Keratinocyte (primary cell): ENCODE results near the gene MAGI2. TPM values are rescaled to one million over a fixed set of nuclear protein-coding genes. Genes with fewer than 3 reads are reported as not detected.

Source experiments
- DNase-seq: peaks from one replicate; pipeline ENCODE4 v3.0.0-alpha.2; 2011; ENCODE audit warnings: low read depth, missing footprints, low spot score
- FAIRE-seq: peaks from 2 replicates; lab custom pipeline; 2011; peaks lifted over from hg19 to GRCh38; lab: Jason Lieb, UNC
- H2AFZ ChIP-seq: 2 replicates; pipeline ENCODE4 v1.6.0; 2012; ENCODE audit warnings: low read length, control low read depth, inconsistent platforms; ENCODE audit not compliant: control insufficient read depth
- H3K27ac ChIP-seq: 2 replicates; pipeline ENCODE4 v1.5.1; 2011; ENCODE audit warnings: low read length; ENCODE audit not compliant: control insufficient read depth, insufficient read depth
- H3K27me3 ChIP-seq: 3 replicates; pipeline ENCODE4 v1.6.0; 2011; ENCODE audit warnings: low read length; ENCODE audit not compliant: control insufficient read depth, insufficient read depth; ENCODE audit errors: extremely low read depth
- H3K36me3 ChIP-seq, 2 experiments: 2 replicates in 1 of 2; 3 replicates in 1 of 2; pipeline ENCODE4 v1.5.1; 2011; ENCODE audit warnings: low read length in 2 of 2, mild to moderate bottlenecking in 1 of 2; ENCODE audit not compliant: control insufficient read depth in 2 of 2, insufficient read depth in 2 of 2; ENCODE audit errors: extremely low read depth in 1 of 2
- H3K4me1 ChIP-seq: 3 replicates; pipeline ENCODE4 v1.5.1; 2011; ENCODE audit warnings: low read length; ENCODE audit not compliant: control insufficient read depth, insufficient read depth; ENCODE audit errors: extremely low read depth
- H3K4me2 ChIP-seq: 3 replicates; pipeline ENCODE4 v1.6.0; 2011; ENCODE audit warnings: low read depth, low read length; ENCODE audit not compliant: control insufficient read depth, insufficient read depth; ENCODE audit errors: extremely low read depth
- H3K4me3 ChIP-seq, 3 experiments: fragments of 200-600 bp in 1 of 3; sonication (generic) in 1 of 3; 2 replicates in 2 of 3; 3 replicates in 1 of 3; pipeline ENCODE4 v1.5.1; 2011 to 2016; ENCODE audit warnings: low read length in 3 of 3, mild to moderate bottlenecking in 3 of 3, control low read depth in 2 of 3, inconsistent platforms in 1 of 3, low read depth in 1 of 3, mixed read lengths in 1 of 3, mixed run types in 1 of 3, moderate library complexity in 1 of 3; ENCODE audit not compliant: control insufficient read depth in 2 of 3, insufficient read depth in 2 of 3; ENCODE audit errors: extremely low read depth in 1 of 3
- H3K79me2 ChIP-seq: 2 replicates; pipeline ENCODE4 v1.6.0; 2012; ENCODE audit warnings: low read length; ENCODE audit not compliant: control insufficient read depth, insufficient read depth
- H3K9ac ChIP-seq: 3 replicates; pipeline ENCODE4 v1.6.0; 2011; ENCODE audit warnings: low read length; ENCODE audit not compliant: control insufficient read depth, insufficient read depth; ENCODE audit errors: extremely low read depth
- H3K9me1 ChIP-seq: 3 replicates; pipeline ENCODE4 v1.6.0; 2011; ENCODE audit warnings: low read length; ENCODE audit not compliant: control insufficient read depth, insufficient read depth; ENCODE audit errors: extremely low read depth
- H3K9me3 ChIP-seq: 2 replicates; pipeline ENCODE4 v1.5.1; 2012; ENCODE audit warnings: low read depth, low read length; ENCODE audit not compliant: control insufficient read depth
- H4K20me1 ChIP-seq: 3 replicates; pipeline ENCODE4 v1.6.0; 2011; ENCODE audit warnings: low read length; ENCODE audit not compliant: control insufficient read depth, insufficient read depth; ENCODE audit errors: extremely low read depth
- EZH2 ChIP-seq: IDR thresholded peaks from one replicate; pipeline ENCODE4 v1.6.1; 2012; ENCODE audit warnings: inconsistent platforms, mild to moderate bottlenecking, low read length, moderate library complexity
- dilution Hi-C: fragments of 300-500 bp; cut with MboI; formaldehyde crosslinking; loops from one replicate; pipeline ENCODE4 v1.7.0; 2020; ENCODE audit warnings: low sequenced_read_pairs; ENCODE audit not compliant: extremely low pct_ligation_motif_present
- polyA plus RNA-seq, 5 experiments: library from polyadenylated mRNA; depleted of rRNA in 3 of 5; stranded (reverse) in 3 of 5; stranded (forward) in 1 of 5; unstranded in 1 of 5; fragments of >200 nt; gene quantifications; 1 replicate in 1 of 5; 2 replicates in 3 of 5; 3 replicates in 1 of 5; pipeline versions ENCODE4 v1.2.1 to v1.2.3, GENCODE V29; 2011 to 2012; ENCODE audit warnings: missing spikeins in 2 of 5, low read depth in 1 of 5, low replicate concordance in 1 of 5
- TF ChIP-seq, protein P1 (sequence below), 3 experiments: IDR thresholded peaks in 1 of 3; conservative IDR thresholded peaks in 1 of 3; optimal IDR thresholded peaks in 1 of 3; 2 replicates in 2 of 3; 3 replicates in 1 of 3; pipeline versions ENCODE3 to v1.5.1; 2011; ENCODE audit warnings: low read length in 3 of 3, mild to moderate bottlenecking in 3 of 3, moderate library complexity in 2 of 3, control low read depth in 1 of 3, inconsistent platforms in 1 of 3; ENCODE audit not compliant: insufficient read depth in 2 of 3; ENCODE audit errors: extremely low read depth in 1 of 3

The MAGI2 gene
- polyA plus RNA-seq, 1 donor (not counting 4 experiments of a cell fraction or from before 2014, with no cell fraction given): 0.07 TPM

DNA sequence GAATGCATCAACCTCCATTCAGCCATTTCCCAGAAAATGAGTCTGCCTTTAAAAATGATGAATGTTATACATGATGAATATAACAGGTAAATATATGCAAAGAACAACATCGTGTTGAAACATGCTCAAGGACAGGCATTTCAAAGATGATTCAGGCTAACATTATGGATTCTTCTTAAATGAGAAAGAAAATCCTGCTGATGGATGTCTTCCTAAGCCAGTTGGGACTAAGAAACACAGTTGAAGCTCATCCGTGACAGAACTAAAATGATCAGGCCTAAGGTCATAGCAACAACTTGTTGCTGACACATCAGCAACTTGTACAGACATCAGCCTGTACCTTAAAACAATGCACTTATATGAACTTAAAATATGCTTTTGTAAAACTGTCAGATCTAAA lies 267.9 kb downstream of the MAGI2 start:
- Histone ChIP-seq H3K4me3 (no peak overlapping the region), H3K4me2 (peak overlapping the region; percentile 42), H3K4me1 (peaks cover 9% of the 10 kb centered on the region), H3K79me2 (no peaks in the 10 kb centered on the region), H3K27me3 (no peaks in the 10 kb centered on the region), H4K20me1 (no peaks in the 10 kb centered on the region), H3K27ac (peak overlapping the region; percentile 32), H3K36me3 (no peaks in the 10 kb centered on the region), H3K9ac (no peak overlapping the region), H3K9me1 (no peaks in the 10 kb centered on the region), H2AFZ (no peak overlapping the region), H3K9me3 (no peaks in the 10 kb centered on the region)
- DNase-seq (peak; percentile 91), FAIRE-seq (peak; percentile 98)
- TF ChIP-seq EZH2: no peak
- TF ChIP-seq, protein P1, sequence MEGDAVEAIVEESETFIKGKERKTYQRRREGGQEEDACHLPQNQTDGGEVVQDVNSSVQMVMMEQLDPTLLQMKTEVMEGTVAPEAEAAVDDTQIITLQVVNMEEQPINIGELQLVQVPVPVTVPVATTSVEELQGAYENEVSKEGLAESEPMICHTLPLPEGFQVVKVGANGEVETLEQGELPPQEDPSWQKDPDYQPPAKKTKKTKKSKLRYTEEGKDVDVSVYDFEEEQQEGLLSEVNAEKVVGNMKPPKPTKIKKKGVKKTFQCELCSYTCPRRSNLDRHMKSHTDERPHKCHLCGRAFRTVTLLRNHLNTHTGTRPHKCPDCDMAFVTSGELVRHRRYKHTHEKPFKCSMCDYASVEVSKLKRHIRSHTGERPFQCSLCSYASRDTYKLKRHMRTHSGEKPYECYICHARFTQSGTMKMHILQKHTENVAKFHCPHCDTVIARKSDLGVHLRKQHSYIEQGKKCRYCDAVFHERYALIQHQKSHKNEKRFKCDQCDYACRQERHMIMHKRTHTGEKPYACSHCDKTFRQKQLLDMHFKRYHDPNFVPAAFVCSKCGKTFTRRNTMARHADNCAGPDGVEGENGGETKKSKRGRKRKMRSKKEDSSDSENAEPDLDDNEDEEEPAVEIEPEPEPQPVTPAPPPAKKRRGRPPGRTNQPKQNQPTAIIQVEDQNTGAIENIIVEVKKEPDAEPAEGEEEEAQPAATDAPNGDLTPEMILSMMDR (optimal IDR thresholded peaks at IDR 0.05 in 1 of 3, IDR thresholded peaks at IDR 0.05 in 1 of 3, conservative IDR thresholded peaks at IDR 0.05 in 1 of 3; ENCODE audit: extremely low read depth in 1 of 3, insufficient read depth in 2 of 3, low read length in 3 of 3): no peak
- dilution Hi-C loops: no loop called here

GRCh38 chr7:79182283-79182682 lies 271.2 kb downstream of the MAGI2 start:
- peak overlapping the region; percentile 27 for H3K4me2 ChIP-seq
- H3K9me3 ChIP-seq: no peaks in the 10 kb centered on the region
- no peak for FAIRE-seq

More at GRCh38 chr7:79182283-79182682, 271.2 kb downstream of the MAGI2 start:
- TF ChIP-seq, protein P1 (optimal IDR thresholded peaks at IDR 0.05 in 1 of 3, IDR thresholded peaks at IDR 0.05 in 1 of 3, conservative IDR thresholded peaks at IDR 0.05 in 1 of 3; ENCODE audit: extremely low read depth in 1 of 3, insufficient read depth in 2 of 3, low read length in 3 of 3): no peak
- no peak for TF ChIP-seq EZH2
- Histone ChIP-seq H3K4me1 (peaks cover 9% of the 10 kb centered on the region), H2AFZ (no peak overlapping the region), H3K9ac (no peak overlapping the region), H3K79me2 (no peaks in the 10 kb centered on the region), H3K27ac (no peak overlapping the region), H4K20me1 (no peaks in the 10 kb centered on the region), H3K4me3 (no peak overlapping the region), H3K36me3 (no peaks in the 10 kb centered on the region), H3K27me3 (no peaks in the 10 kb centered on the region), H3K9me1 (no peaks in the 10 kb centered on the region)
- dilution Hi-C loops: no loop called here
- no peak for DNase-seq
